Measurements from ENCODE around the gene FAM222B.

GRCh38 chr17:28792877-28793661, 49.5 kb downstream of the FAM222B start:
- TF ChIP-seq, protein P1, sequence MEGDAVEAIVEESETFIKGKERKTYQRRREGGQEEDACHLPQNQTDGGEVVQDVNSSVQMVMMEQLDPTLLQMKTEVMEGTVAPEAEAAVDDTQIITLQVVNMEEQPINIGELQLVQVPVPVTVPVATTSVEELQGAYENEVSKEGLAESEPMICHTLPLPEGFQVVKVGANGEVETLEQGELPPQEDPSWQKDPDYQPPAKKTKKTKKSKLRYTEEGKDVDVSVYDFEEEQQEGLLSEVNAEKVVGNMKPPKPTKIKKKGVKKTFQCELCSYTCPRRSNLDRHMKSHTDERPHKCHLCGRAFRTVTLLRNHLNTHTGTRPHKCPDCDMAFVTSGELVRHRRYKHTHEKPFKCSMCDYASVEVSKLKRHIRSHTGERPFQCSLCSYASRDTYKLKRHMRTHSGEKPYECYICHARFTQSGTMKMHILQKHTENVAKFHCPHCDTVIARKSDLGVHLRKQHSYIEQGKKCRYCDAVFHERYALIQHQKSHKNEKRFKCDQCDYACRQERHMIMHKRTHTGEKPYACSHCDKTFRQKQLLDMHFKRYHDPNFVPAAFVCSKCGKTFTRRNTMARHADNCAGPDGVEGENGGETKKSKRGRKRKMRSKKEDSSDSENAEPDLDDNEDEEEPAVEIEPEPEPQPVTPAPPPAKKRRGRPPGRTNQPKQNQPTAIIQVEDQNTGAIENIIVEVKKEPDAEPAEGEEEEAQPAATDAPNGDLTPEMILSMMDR (IDR thresholded peaks at IDR 0.05): no peak
- no peak for TF ChIP-seq ZFX (IDR thresholded peaks at IDR 0.05; ENCODE audit: borderline replicate concordance)
